HG02623 (cell line): ENCODE results near the gene PRR14L.

Experiments used
- ATAC-seq: cut with Tn5 transposase; IDR thresholded peaks from one replicate; pipeline ENCODE4 v1.9.1; 2021; ENCODE audit warnings: moderate library complexity; ENCODE audit not compliant: unreplicated experiment

Gene PRR14L

GRCh38 chr22:31647066-31647465 lies 102.9 kb downstream of the PRR14L start:
- ATAC-seq = no peak

DNA sequence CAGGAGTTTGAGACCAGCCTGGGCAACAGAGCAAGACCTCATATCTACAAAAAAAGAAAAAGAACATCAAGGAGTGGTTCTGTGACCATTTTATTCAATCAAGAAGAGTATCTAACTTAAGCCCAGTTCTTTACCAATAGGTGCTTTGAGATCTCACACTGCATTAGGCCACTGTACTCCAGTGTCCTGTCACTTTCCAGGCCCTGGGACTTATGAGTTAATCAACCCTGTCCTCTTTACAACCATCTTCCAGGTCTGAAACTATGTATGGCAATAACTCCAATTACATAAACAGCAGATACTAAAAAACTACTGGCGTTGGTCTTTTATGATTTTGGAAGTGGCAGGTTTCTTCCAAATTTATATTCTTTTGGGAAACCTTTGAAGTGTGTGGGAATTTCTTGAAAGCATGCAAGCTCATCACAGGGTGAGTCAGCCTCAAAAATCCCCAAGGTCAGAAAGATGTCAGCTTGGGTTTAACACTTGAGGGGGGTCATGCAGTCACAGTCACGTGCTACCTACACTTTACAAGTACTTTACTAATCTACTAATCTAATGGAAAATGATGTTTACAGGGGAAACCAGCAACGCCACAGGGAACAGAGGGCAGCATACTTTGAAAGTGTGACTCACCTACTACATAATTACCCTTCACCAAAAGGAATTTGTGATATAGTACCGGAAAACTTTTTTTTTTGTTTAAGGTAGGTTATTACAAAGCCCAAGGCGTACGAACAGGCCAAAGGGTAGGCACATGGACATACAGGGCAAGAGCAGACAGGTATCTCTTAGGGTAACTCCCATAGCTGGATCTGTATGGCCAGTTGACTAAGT lies 103.5 kb downstream of the PRR14L start:
- no peak for ATAC-seq

- no peak for ATAC-seq
Observed at GRCh38 chr22:31639436-31640039, 110.4 kb downstream of the PRR14L start.

- peak; percentile 4 for ATAC-seq
Observed at GRCh38 chr22:31637891-31638618, 111.9 kb downstream of the PRR14L start.

GRCh38 chr22:31637447-31637890 lies 112.5 kb downstream of the PRR14L start:
- ATAC-seq = peak; percentile 55

- no peak for ATAC-seq
Observed at GRCh38 chr22:31635638-31636306, 114.2 kb downstream of the PRR14L start.

- ATAC-seq = no peak
Observed at GRCh38 chr22:31631436-31631835, 118.5 kb downstream of the PRR14L start.
